Right lobe of liver (tissue), 6 donors: ENCODE measurements around the gene ZNF302. TPM values are rescaled to one million over a fixed set of nuclear protein-coding genes. Genes with fewer than 3 reads are reported as not detected.
"Not testable (repeated sequence)": the region's sequence is repeated elsewhere in the genome, so short reads cannot be mapped to it uniquely, and the experiment has no call there.

Experiments
- ATAC-seq, 4 donors: fragments of 200-7000 bp; cut with Tn5 transposase; one replicate each; pipeline ENCODE4 v1.9.1; 2020; ENCODE audit warnings: mild to moderate bottlenecking in 4 of 4, moderate library complexity in 4 of 4
- DNase-seq, 3 donors: peaks; one replicate each; pipeline ENCODE4 v3.0.0-alpha.2; 2020
- H3K27ac ChIP-seq, 3 donors: fragments of 200-600 bp; one replicate each; pipeline ENCODE4 v1.8.0; 2022
- H3K27me3 ChIP-seq, 2 donors: fragments of 200-600 bp; one replicate each; pipeline ENCODE4 v1.8.0; 2022
- H3K36me3 ChIP-seq, 4 donors: fragments of 200-600 bp; sonication (generic) in 1 of 4; one replicate each; pipeline versions ENCODE4 v1.5.1 to v1.8.0; 2017 to 2022; ENCODE audit warnings: control low read depth in 1 of 4
- H3K4me1 ChIP-seq, 4 donors: fragments of 200-600 bp; sonication (generic) in 1 of 4; one replicate each; pipeline versions ENCODE4 v1.5.1 to v1.8.0; 2017 to 2022; ENCODE audit warnings: control low read depth in 1 of 4
- H3K4me3 ChIP-seq, 3 donors: fragments of 200-600 bp; one replicate each; pipeline ENCODE4 v1.8.0; 2022
- H3K9me3 ChIP-seq, 4 donors: fragments of 200-600 bp; sonication (generic) in 1 of 4; one replicate each; pipeline versions ENCODE4 v1.5.1 to v1.8.0; 2017 to 2022; ENCODE audit warnings: control low read depth in 1 of 4
- POLR2A ChIP-seq: fragments of 450-650 bp; IDR thresholded peaks from one replicate; pipeline ENCODE4 v1.6.1; 2017; ENCODE audit warnings: antibody characterized with exemption, mild to moderate bottlenecking
- WGBS: methylation state at CpG from one replicate; pipeline ENCODE4 v1.1.6; 2018; ENCODE audit warnings: low coverage, low lambda C conversion rate; ENCODE audit not compliant: insufficient coverage; ENCODE audit errors: missing lambda C conversion rate; 5-methylcytosine and 5-hydroxymethylcytosine counted together
- intact Hi-C, 2 donors: fragments of 100-400 bp; cut with DNase I; formaldehyde crosslinking; loops; one replicate each; pipeline versions ENCODE4 v1.11.2 to v1.14.1; 2022
- total RNA-seq, 6 experiments: library from RNA; depleted of rRNA in 2 of 6; stranded (reverse); fragments of >200 nt in 2 of 6; fragmentation: NEBNext Ultra II Directional in 3 of 6; extraction: Animal tissue kit (Norgen Biotek cat#: 25700) in 3 of 6; gene quantifications; one replicate each; pipeline versions ENCODE4 v1.1.0 to v1.2.4, GENCODE V29; 2016 to 2023
- TF ChIP-seq, protein P1 (sequence below), 4 donors: fragments of 200-600 bp in 3 of 4; fragments of 450-650 bp in 1 of 4; IDR thresholded peaks; one replicate each; pipeline versions ENCODE4 v1.5.1 to v1.8.0; 2016 to 2022; ENCODE audit warnings: antibody characterized with exemption in 4 of 4, mild to moderate bottlenecking in 2 of 4
- donor health status: DM: no; HTN: yes; CAD: no.
- donor health status: DM: no; HTN: no; CAD: no.
- donor health status: DM: no; HTN: no; CAD: no.
- donor health status: DM: no; HTN: yes; CAD: no.
- donor health status: DM: no; HTN: yes; CAD: no.

The ZNF302 gene
- total RNA-seq, 6 experiments from 2014 or later, result 7.3 to 14.5 (median 10.1) TPM

DNA sequence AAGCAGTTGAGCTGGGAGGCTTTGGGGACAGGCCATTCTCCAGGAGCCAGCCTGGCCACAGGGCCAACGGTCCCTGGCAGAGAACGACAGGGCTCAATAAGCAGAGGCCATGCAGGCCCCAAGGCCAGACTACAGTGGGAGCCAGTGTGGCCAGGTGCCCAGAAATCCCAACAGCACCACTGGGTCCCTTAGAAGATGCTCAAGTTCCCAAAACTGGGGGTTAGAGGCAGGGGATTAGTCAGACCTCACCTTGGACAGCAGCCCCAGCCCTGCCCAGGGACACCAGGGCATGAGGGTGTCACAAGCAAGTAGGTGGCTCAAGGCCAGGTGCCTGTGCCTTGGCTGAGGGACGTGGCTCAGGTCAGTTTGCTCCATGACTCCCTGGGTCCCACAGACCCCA lies 13.3 kb upstream of the ZNF302 start:
- intact Hi-C loops, result no loop called here
- Histone ChIP-seq H3K4me1 (peaks cover 0 to 43% (median 8%) of the 10 kb centered on the region in 4 donors), H3K36me3 (no peaks in the 10 kb centered on the region), H3K27ac (no peak overlapping the region), H3K27me3 (no peaks in the 10 kb centered on the region), H3K9me3 (no peaks in the 10 kb centered on the region), H3K4me3 (no peak overlapping the region)
- peak; percentile 41 to 63 (median 57) for ATAC-seq
- DNase-seq, result peak in 2 of 3 donors; percentile 76 to 77
- TF ChIP-seq POLR2A, result no peak
- TF ChIP-seq, protein P1, sequence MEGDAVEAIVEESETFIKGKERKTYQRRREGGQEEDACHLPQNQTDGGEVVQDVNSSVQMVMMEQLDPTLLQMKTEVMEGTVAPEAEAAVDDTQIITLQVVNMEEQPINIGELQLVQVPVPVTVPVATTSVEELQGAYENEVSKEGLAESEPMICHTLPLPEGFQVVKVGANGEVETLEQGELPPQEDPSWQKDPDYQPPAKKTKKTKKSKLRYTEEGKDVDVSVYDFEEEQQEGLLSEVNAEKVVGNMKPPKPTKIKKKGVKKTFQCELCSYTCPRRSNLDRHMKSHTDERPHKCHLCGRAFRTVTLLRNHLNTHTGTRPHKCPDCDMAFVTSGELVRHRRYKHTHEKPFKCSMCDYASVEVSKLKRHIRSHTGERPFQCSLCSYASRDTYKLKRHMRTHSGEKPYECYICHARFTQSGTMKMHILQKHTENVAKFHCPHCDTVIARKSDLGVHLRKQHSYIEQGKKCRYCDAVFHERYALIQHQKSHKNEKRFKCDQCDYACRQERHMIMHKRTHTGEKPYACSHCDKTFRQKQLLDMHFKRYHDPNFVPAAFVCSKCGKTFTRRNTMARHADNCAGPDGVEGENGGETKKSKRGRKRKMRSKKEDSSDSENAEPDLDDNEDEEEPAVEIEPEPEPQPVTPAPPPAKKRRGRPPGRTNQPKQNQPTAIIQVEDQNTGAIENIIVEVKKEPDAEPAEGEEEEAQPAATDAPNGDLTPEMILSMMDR (IDR thresholded peaks at IDR 0.05), result no peak
- 0% methylated on average over 1 of the region's 3 CpGs for WGBS

DNA sequence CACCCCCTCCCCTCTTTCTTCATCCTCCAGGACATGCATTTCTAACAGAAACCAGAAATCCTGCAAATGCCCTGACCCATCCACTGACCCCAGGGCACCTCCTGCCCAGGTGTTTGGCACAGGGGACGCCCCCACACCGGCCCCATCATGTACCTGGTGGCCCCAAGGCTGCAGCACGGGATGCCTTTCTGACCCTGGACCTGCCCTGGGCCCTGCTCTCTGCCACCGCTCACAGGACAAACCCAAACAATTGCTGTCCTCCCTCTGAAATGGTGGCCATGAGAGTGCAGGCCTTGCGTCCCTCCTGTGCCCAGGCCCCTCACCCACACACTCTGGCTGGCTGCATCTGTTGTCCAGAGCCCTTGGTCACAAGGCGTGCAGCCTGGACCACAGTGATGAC lies 12.6 kb upstream of the ZNF302 start:
- no peak for TF ChIP-seq POLR2A
- TF ChIP-seq, protein P1 (IDR thresholded peaks at IDR 0.05), result no peak
- H3K9me3 ChIP-seq, result no peaks in the 10 kb centered on the region
- DNase-seq, result no peak
- H3K4me3 ChIP-seq, result no peak overlapping the region
- no peak overlapping the region for H3K27ac ChIP-seq
- intact Hi-C loops, result no loop called here
- H3K4me1 ChIP-seq, result peaks cover 0 to 45% (median 8%) of the 10 kb centered on the region in 4 donors
- no peak for ATAC-seq
- H3K36me3 ChIP-seq, result no peaks in the 10 kb centered on the region
- WGBS, result 64% methylated on average over 3 of the region's 6 CpGs
- H3K27me3 ChIP-seq, result no peaks in the 10 kb centered on the region

DNA sequence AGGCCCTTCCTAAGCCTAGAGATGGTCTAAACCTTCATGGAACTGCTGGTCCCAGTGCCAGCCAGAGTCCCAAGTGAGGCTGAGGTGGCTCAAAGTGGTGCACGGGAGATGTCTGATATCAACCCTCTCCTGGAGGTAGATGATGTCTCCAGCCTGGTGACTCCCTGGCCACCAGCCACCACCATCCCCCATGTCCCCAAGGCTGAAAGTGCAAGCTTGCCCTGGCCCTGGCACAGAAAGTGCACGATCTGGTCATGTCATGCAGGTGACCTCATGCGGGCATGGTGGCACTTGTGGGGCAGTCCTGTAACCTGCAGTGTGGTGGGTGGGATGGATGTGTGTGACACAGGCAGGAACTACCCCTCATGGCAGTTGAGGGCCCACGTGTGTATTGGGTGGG lies 12.2 kb upstream of the ZNF302 start:
- H3K4me3 ChIP-seq, H3K36me3 ChIP-seq, H3K27me3 ChIP-seq, H3K27ac ChIP-seq, H3K9me3 ChIP-seq, intact Hi-C loops: not testable (repeated sequence)
- WGBS, result no CpG with 5 or more reads among the region's 4 CpGs
- H3K4me1 ChIP-seq, result peaks cover 0 to 45% (median 8%) of the 10 kb centered on the region in 4 donors
- DNase-seq (peak; percentile 68 to 73 (median 69)), ATAC-seq (peak in 2 of 4 donors; percentile 29 to 58)

DNA sequence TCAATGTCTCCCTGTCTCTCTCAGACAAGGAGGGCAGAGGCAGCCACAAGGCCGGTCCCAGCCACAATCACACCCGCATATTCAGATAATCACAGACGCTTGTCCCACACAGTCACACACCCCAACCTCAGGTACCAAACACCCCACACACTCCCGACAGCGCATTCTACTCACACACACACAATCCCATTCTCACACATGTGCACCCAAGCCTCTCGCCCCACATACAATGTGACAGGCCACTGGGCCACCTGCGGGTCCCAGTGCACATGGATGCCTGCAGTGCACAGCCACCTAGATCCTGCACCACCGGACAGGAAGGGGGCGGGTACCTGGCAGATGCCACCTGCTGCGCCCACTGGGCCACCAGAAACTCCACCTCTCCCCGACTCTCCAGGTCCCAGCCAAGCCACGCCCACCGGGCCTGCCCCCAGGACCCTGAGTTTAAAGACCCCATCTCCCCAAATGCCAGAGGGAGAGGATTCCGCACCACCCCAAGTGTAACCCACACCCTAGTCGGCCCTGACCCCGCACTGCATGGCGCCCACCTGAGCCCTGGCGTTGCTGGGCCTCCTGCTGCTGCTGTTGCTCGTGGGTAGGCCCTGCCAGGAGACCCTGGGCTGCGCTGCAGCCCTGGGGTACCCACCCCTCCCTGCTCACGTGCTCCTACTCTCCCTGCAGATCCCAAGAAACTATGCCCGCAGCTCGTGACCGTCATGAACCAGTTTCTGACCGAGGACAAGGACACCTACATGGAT lies 11.1 kb upstream of the ZNF302 start:
- 93% methylated on average over 6 of the region's 25 CpGs for WGBS
- DNase-seq (no peak), ATAC-seq (no peak)
- peak overlapping the region in 1 of 3 donors; percentile 75 for H3K27ac ChIP-seq
- H3K36me3 ChIP-seq, result no peaks in the 10 kb centered on the region
- H3K4me1 ChIP-seq, result peaks cover 0 to 42% (median 8%) of the 10 kb centered on the region in 4 donors
- H3K9me3 ChIP-seq, result no peaks in the 10 kb centered on the region
- TF ChIP-seq POLR2A, result no peak
- TF ChIP-seq, protein P1 (IDR thresholded peaks at IDR 0.05), result no peak
- H3K4me3 ChIP-seq, result no peak overlapping the region
- H3K27me3 ChIP-seq, result no peaks in the 10 kb centered on the region
- intact Hi-C loops, result no loop called here

DNA sequence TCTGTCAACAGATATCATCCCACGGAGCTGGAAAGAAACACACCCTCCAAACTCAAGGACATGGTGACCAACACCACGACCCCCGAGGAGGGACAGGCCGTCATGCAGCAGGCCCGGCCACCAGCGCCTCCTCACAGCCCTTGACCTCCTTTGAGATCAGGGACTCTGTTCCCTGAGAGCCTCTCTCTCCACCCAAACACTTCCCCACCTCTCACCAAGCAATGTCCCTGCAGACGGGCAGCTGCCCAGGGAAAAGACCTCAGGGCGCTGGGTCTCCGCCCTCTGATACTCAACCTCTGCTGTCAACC lies 10.6 kb upstream of the ZNF302 start:
- intact Hi-C loops, result no loop called here
- no peak for ATAC-seq
- no peak for DNase-seq
- Histone ChIP-seq H3K36me3 (no peaks in the 10 kb centered on the region), H3K9me3 (no peaks in the 10 kb centered on the region), H3K27me3 (no peaks in the 10 kb centered on the region), H3K4me1 (peaks cover 0 to 37% (median 6%) of the 10 kb centered on the region in 4 donors), H3K4me3 (peak overlapping the region; percentile 24 to 51 (median 36)), H3K27ac (peak overlapping the region; percentile 72 to 83 (median 75))
- TF ChIP-seq POLR2A, result no peak
- TF ChIP-seq, protein P1 (IDR thresholded peaks at IDR 0.05), result no peak
- 41% methylated on average over 4 of the region's 9 CpGs for WGBS
